Epithelial cell of prostate (primary cell): ENCODE measurements around the gene SPO11.
"Not testable (repeated sequence)": the region's sequence is repeated elsewhere in the genome, so short reads cannot be mapped to it uniquely, and the experiment has no call there.

Experiments used
- DNase-seq: peaks from one replicate; pipeline ENCODE4 v3.0.0-alpha.2; 2011; ENCODE audit warnings: low read depth, low spot score
- H3K27ac ChIP-seq: fragments of 450-650 bp; 2 replicates; pipeline ENCODE4 v1.5.1; 2017; ENCODE audit warnings: mild to moderate bottlenecking

The SPO11 gene

DNA sequence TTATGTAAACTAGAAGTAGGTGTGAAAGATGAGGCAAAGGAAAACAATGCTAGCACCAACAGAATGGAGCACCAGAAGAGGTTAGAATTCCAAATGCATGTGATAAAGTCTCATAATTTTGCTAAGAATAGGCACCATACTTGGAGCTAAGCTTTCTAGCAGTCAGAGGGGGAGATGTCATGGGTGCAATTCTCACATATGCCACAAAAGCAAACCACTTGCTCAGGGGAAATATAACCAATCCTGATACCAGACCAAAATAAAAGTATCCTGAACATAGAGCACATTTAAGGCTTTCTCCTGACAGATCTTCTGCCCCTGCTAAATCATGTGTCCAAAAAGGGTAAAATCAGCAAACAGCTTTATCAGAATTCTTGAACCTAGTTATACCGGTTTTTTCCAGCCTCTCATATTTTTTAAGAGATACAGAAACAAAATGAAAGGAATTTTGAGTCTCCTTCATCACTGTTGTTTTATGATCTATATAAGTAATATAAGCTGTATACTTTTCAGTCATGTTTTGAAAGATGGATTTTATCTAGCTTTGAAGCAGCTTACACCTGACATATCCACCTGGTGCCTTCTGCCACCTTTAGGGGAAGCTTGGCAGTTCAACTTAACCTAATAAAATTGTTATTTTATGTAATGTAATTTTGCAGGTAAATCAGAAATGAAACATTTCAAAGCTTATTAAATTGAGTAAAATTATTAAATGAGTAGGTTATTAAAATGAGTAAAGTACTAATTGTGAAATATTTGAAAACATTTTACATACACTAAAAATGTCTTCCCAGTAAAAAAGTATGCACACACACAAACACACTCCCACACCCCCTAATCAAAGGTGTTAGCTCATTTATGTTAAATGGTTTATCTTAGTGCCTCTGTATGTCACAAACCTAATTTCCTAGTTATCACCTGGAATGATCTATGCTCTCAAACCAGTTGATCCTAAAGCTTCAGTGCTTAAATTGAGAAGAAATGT lies 2.8 kb downstream of the SPO11 start:
- no peak overlapping the region for H3K27ac ChIP-seq
- DNase-seq = no peak

DNA sequence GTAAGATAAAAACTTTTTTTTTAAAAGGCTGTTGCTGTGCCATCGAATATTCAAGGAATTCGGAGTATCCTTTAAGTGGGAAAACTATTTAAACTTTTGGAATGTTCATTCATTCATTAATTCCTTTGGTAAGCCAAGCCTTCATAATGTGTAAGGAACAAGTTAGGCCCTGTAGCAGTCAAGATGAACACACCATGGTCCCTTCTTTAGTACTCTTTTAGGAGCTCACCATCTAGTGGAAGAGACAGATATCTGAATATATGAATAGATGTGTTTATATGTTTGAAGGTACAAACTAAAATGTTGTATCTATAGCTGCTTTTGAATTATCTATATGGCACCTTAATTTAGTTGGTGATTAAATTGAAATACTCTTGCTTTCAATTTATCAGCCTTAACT lies 5.8 kb downstream of the SPO11 start:
- no peak for DNase-seq
- H3K27ac ChIP-seq = no peak overlapping the region

DNA sequence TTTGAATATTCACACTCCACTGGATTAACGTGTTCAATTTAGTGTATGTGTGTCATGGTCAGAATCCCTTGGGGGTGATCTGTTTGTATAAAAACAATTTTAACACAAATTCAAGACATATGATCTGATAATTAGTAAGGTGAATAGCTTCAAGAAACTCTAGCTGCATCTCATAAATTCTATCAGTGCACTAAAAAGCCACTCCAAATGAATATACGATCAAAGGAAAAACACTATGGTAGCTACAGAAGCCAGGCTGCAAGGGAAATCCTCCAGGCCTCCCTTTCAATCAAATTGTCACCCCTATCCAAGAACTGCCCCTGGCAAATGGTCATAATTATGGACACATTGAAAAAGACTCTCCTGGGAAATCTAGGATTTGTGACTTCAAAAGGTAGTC lies 12.1 kb downstream of the SPO11 start:
- DNase-seq = no peak
- H3K27ac ChIP-seq = no peak overlapping the region

DNA sequence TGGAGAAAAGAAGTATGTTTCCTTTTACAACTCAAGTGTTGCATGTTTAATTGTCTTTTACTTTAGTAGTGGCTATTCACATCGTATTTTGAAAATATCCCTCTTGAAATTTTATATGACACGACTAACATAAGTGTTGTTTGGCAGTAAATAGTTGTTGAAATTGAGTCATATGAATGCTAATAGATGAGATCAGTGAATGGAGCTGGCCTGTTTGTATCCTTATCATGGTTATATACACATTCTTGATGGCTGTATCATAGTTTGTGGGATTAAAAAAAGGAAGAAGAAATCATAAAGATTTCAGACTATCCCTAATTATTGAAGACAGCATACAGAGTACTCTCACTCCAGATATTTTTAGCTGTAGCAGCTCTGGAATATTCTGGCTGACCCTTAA lies 13.2 kb downstream of the SPO11 start:
- no peak for DNase-seq

DNA sequence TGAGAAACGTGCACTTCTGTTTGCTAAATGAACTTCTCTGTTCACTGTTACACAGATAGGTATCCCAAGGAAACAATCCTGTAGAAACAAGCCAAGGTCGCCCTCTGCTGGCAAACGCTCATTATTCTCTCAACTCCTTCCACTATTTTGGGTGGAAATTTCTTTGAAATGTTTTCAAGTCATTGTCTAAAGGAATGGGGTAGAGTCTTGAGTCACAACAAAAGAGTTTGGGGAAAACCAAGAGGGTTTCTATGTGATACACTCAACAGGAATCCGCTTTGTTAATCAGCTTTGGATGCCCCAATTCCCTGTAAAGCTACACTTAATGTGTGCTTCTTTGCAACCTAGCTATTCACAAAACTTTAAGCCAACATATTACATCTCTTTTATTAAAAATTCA lies 16.9 kb downstream of the SPO11 start:
- DNase-seq = no peak
- no peak overlapping the region for H3K27ac ChIP-seq

More for the DNA sequence above, 13.2 kb downstream of the SPO11 start:
- H3K27ac ChIP-seq = no peak overlapping the region

DNA sequence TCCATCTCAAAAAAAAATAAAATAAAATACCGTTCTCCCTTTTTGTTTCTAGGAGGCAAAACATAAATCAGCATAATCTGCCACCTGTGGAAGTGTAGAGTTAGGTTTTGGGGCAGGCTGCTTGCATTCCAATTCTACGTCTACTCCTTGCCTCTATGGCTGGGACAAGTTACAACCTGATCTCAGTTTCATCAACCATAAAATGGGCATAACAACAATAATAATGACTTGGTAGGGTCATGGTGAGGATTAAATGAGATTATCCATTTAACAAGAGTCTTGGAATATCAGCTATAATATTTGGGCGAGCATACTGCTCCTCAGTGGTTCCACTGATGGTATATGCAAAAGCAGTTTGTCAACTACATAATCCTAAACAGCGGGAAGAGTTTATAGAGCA lies 17.8 kb downstream of the SPO11 start:
- no peak for DNase-seq
- no peak overlapping the region for H3K27ac ChIP-seq

DNA sequence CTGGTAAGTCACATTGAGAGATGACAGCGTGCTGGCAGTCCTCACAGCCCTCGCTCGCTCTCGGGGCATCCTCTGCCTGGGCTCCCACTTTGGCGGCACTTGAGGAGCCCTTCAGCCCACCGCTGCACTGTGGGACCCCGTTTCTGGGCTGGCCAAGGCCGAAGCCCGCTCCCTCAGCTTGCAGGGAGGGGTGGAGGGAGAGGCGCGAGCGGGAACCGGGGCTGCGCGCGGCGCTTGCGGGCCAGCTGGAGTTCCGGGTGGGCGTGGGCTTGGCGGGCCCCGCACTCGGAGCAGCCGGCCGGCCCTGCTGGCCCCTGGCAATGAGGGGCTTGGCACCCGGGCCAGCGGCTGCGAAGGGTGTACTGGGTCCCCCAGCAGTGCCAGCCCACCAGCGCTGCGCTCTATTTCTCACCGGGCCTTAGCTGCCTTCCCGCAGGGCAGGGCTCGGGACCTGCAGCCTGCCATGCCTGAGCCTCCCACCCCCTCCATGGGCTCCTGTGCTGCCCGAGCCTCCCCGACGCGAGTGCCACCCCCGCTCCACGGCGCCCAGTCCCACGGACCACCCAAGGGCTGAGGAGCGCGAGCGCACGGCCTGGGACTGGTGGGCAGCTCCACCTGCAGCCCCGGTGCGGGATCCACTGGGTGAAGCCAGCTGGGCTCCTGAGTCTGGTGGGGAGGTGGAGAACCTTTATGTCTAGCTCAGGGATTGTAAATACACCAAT lies 18.8 kb downstream of the SPO11 start:
- not testable (repeated sequence) for DNase-seq, H3K27ac ChIP-seq

DNA sequence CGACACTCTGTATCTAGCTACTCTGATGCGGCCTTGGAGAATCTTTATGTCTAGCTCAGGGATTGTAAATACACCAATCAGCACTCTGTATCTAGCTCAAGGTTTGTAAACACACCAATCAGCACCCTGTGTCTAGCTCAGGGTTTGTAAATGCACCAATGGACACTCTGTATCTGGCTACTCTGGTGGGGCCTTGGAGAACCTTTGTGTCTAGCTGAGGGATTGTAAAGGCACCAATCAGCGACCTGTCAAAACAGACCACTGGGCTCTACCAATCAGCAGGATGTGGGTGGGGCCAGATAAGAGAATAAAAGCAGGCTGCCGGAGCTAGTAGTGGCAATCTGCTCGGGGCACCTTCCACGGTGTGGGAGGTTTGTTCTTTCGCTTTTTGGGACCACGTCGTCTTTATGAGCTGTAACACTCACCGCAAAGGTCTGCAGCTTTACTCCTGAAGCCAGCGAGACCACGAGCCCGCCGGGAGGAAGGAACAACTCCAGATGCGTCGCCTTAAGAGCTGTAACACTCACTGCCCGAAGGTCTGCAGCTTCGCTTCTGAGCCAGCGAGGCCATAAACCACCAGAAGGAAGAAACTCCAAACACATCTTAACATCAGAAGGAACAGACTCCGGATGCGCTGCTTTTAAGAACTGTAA lies 19.4 kb downstream of the SPO11 start:
- DNase-seq = not testable (repeated sequence)

DNA sequence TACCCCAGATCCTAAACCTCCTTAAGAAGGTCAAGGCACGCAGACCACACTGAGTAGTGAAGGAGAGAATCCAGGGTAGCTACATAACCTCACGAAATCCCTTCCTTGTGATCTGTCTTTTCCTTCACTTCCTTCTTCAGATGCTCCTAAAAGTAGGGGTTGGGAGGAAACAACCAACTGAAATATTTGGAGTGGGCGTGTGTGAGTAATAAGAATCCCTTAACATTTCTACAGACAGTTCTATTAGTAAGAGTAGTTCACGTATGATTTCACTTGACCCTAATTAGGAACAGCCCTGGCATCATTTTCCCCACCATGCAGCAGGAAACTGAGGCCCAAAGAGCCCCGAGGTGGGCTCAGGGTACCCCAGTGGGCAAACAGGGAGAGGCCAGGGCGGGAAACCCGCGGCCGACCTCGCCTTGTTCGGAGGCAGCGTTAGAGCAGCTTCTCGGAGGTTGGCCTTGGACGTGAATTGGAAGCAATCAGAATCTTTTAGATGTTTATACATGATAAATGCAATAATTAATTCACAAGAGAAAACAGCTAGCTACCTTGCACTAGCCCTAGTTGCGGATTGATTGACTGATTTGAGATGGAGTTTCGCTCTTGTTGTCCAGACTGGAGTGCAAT lies 20.6 kb downstream of the SPO11 start:
- no peak for DNase-seq
- no peak overlapping the region for H3K27ac ChIP-seq

More for the DNA sequence above, 19.4 kb downstream of the SPO11 start:
- H3K27ac ChIP-seq = not testable (repeated sequence)

DNA sequence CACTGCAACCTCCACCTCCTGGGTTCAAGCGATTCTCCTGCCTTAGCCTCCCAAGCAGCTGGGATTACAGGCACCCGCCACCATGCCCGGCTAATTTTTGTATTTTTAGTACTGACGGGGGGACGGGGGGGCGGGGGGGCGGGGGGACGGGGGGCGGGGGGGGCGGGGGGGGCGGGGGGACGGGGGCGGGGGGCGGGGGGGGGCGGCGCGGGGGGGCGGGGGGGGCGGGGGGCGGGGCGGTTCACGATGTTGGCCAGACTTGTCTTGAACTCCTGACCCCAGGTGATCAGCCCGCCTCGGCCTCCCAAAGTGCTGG lies 21.1 kb downstream of the SPO11 start:
- H3K27ac ChIP-seq = peak overlapping the region; percentile 66
- not testable (repeated sequence) for DNase-seq

DNA sequence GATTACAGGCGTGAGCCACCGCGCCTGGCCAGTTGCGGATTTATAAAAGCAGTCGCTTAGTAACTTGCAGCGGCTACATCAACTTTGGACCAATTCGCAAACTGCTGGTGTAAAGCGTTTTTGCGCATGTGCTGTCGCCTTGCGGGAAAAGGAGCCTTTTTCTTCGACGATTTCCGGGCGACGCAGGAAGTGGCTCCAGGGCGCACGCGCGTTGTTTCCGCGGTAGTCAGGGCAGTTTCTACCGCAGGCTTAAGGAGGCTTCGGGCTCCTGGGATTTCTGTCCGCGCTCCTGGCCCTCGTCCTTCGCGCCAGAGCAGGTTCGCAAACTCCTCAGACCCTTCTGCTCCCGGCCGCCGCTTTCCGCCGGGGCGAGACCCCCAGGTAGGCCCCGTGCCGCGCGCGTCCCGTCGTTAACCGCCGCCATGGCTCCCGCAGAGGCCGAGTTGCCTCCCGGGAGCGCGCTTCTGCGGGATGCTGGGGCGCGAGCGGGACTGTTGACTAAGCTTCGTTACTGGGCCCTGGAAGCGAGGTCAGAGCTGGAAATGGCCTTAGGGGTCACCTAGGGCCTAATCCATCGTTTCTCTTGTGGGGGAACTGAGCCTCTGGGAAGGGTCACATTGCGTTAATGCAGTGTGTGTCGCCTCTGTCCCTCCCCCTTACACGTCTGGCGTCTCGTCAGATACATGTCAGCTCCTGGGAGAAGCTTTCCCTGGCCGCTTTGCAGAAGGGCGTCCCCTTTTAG lies 21.6 kb downstream of the SPO11 start, which contains the start of gene RAE1:
RAE1 (plus strand) TSS at position 214 of the 742 bp plus-strand sequence. CDS start 2,784 bp downstream, outside the sequence.
- peak; percentile 83 for DNase-seq
- H3K27ac ChIP-seq = peak within 1 kb of the TSS; percentile 66

DNA sequence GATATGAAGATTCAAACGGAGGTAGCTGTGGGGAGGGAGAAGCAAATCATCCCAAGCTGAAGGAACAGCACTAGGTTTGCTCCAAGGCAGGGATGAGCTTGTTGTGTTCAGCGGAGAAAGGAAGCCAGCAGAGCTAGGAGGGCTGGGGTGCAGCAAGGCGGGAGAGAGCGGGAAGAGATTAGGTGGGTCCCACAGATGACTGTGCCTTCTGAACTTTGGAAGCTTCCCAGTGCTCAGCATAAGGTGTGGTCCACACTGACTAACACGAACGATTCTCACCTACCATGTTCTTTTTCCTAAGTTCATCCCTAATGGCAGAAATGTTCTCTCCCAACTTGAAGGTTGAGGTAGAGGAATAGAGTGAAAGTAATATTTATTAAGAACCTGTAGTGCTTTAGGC lies 22.7 kb downstream of the SPO11 start:
- DNase-seq = no peak
- H3K27ac ChIP-seq = no peak overlapping the region

DNA sequence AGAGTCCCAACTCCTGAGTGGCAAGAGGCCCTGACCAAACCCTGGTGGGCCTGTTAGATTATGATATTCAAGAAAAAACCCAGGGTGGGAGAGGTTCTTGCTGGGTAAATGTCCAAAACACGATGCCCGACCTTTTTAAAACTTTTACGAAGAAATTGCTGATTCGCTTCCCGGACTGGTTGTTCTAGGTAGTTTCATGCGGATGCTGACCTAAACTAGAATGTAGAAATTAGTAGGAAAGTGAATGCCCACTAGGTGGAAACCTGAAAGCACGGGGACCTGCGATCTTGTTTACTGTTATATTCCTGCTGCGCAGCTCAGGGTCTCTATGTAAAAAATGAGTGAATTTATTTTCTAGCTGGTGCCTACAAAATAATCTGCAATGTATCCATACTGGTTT lies 23.7 kb downstream of the SPO11 start:
- no peak for DNase-seq
- no peak overlapping the region for H3K27ac ChIP-seq

DNA sequence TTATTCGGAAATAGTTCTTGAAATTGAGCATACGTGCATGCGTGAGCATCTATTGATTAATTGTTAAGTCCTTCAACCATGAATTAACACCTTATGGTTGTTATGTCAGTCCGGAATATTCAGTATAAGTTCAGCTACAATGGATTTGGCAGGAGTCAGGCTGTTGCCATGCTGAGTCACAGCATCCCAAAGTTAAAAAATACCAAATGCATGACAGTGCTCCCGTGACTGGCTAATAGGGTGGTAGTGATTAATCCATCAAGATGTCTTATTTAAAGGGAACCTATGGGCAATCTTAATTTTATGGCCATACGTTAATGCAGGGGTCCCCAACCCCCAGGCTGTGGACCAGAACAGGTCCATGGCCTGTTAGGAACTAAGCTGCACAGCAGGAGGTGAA lies 31.9 kb downstream of the SPO11 start:
- H3K27ac ChIP-seq = no peak overlapping the region
- DNase-seq = peak; percentile 37

DNA sequence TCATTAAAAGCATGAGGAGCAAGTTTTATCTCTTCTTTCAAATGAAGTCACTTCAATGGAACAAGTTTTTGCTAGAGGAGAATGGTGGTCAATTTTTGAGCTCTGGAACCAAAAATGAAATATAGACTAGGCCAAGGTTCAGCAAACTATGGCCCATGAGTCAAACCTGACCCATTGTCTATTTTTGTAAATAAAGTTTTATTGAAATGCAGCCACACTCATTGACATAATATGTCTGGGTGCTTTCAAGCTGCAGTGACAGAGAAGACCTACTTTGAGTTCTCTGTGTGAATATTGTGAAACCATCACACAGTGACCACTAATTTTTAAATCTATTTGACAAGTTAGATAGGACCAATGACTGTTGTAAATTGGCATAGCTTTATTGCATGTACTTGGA lies 34.8 kb downstream of the SPO11 start:
- H3K27ac ChIP-seq = no peak overlapping the region
- no peak for DNase-seq

DNA sequence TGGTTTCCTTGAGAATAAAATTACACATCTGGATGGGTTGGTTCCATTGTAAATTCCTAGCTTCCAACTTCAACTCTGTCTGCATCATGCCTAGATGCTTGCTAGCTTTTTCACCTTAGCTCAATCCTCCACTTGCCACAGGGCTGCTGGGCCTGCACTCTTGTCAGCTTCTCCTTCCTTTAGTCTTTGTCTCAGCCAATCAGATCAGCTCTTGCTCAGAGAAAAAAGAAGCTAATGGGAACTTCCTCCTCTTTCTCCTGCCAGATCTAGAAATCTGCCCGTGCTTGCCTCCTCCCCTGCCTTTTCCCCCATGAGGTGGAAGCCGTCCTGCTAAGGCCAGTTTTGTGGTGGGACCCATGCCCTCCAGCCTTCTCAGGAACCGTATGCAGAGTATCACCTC lies 40.0 kb downstream of the SPO11 start:
- no peak for DNase-seq

DNA sequence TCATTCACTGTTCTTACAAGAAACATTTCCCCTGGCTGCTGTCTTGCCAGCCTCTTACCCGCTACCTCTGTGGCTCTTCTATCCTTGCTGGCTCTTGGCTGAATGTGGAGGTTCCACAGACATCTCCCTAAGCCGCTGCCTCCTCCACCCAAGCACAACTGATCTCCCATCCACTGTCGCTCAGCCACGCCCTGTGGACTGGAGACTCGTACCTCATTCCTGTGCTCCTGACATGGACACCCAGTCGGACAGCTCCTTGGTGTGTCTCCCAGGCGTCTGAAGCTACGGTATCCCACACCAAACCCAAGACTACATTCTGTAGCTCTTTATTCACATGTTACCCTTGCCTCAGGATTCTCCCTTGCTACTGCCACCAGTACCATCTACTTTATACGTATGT lies 40.7 kb downstream of the SPO11 start:
- no peak overlapping the region for H3K27ac ChIP-seq

More for the DNA sequence above, 40.0 kb downstream of the SPO11 start:
- H3K27ac ChIP-seq = no peak overlapping the region

DNA sequence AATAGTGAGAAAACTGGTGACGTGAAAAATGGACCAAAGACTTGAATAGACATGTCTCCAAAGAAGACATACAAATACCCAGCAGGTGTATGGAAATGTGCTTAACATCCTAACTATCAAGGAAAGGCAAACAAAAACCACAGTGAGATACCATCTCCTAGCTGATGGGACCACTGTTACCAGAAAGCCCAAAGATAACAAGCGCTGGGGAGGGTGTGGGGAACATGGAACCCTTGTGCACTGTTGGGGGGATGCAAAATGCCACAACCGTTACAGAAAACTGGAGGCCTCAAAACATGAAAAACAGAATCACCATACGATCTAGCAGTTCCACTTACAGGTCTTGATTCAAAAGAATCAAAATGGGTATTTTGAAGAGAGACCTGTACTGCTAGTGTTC lies 41.8 kb downstream of the SPO11 start:
- DNase-seq = no peak
- H3K27ac ChIP-seq = no peak overlapping the region

More for the DNA sequence above, 40.7 kb downstream of the SPO11 start:
- DNase-seq = no peak

DNA sequence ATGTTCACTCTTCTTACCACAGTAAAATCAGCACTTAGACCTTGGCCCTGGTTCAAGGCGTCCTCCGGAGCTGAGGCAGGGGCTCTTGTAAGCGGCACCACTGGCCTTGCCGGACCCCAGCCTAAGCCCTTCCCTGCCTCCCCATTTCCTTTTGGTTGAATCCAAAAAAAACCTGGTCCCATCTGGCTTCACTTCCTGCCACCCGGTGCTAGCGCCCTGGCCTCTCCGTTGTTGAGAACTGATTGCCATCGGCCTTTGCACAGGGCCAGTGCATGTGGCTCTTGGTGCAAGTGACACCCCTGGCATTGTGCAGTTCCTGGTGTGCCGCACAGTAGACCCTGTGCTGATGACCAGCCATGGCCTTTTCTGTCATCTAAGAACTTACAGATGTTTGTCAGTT lies 42.6 kb downstream of the SPO11 start:
- H3K27ac ChIP-seq = no peak overlapping the region
- no peak for DNase-seq
